Caco-2 (cell line): ENCODE data around the gene IL17RB. TPM values are rescaled to one million over a fixed set of nuclear protein-coding genes. Genes with fewer than 3 reads are reported as not detected.

Source experiments
- BruUV-seq: library from RNA; stranded (reverse); fragments of 400-500 nt; replicated peaks from 2 replicates; lab custom pipeline; 2021; lab: Mats Ljungman, UMichigan
- CTCF ChIA-PET: fragments of 300-600 bp; sonication (Branson Sonifier 250); formaldehyde crosslinking; loops from one replicate; lab custom pipeline; 2022; ENCODE audit warnings: antibody characterized with exemption; lab: Charles Lee
- POLR2A ChIA-PET: fragments of 300-600 bp; sonication (Branson Sonifier 250); formaldehyde crosslinking; loops from one replicate; lab custom pipeline; 2022; ENCODE audit warnings: antibody characterized with exemption; lab: Charles Lee
- DNase-seq, 2 experiments: peaks; one replicate each; pipeline versions ENCODE4 v3.0.0 to v3.0.0-alpha.2; 2020 to 2022
- H3K27me3 ChIP-seq: replicated peaks from 2 replicates; pipeline ENCODE4 v1.6.0; 2011; ENCODE audit warnings: low read length; ENCODE audit not compliant: control insufficient read depth, insufficient read depth
- H3K36me3 ChIP-seq: 2 replicates; pipeline ENCODE4 v1.5.1; 2011; ENCODE audit warnings: low read length; ENCODE audit not compliant: control insufficient read depth, insufficient read depth
- H3K4me1 ChIP-seq: fragments of 250-450 bp; sonication (Bioruptor Pico); 2 replicates; pipeline ENCODE4 v1.5.1; 2020; ENCODE audit warnings: mild to moderate bottlenecking
- H3K4me3 ChIP-seq: 2 replicates; pipeline ENCODE4 v1.5.1; 2011; ENCODE audit warnings: low read depth, mild to moderate bottlenecking, control low read depth, low read length
- H3K9me3 ChIP-seq: fragments of 250-450 bp; sonication (Bioruptor Pico); 2 replicates; pipeline ENCODE4 v1.5.1; 2020; ENCODE audit warnings: mild to moderate bottlenecking, moderate library complexity
- H3K27ac Mint-ChIP-seq: one replicate; pipeline ENCODE4 v1.8.0; 2022; ENCODE audit warnings: mixed read lengths; ENCODE audit not compliant: unreplicated experiment
- H3K27me3 Mint-ChIP-seq: one replicate; pipeline ENCODE4 v1.8.0; 2022; ENCODE audit warnings: mixed read lengths; ENCODE audit not compliant: insufficient read depth, unreplicated experiment
- H3K36me3 Mint-ChIP-seq: one replicate; pipeline ENCODE4 v1.8.0; 2022; ENCODE audit warnings: mild to moderate bottlenecking, mixed read lengths; ENCODE audit not compliant: insufficient read depth, unreplicated experiment
- H3K4me1 Mint-ChIP-seq: one replicate; pipeline ENCODE4 v1.8.0; 2022; ENCODE audit warnings: low read depth, mixed read lengths; ENCODE audit not compliant: unreplicated experiment
- H3K4me3 Mint-ChIP-seq: one replicate; pipeline ENCODE4 v1.8.0; 2022; ENCODE audit warnings: mild to moderate bottlenecking, moderate library complexity, mixed read lengths; ENCODE audit not compliant: unreplicated experiment
- H3K9me3 Mint-ChIP-seq: one replicate; pipeline ENCODE4 v1.8.0; 2022; ENCODE audit warnings: mixed read lengths; ENCODE audit not compliant: unreplicated experiment
- intact Hi-C: fragments of 100-400 bp; cut with micrococcal nuclease; formaldehyde crosslinking; loops from one replicate; pipeline ENCODE4 v1.10.0; 2022; ENCODE audit not compliant: unreplicated experiment
- total RNA-seq: library from RNA; stranded (reverse); gene quantifications from 2 replicates; pipeline ENCODE4 v1.2.3, GENCODE V29; 2022
- TF ChIP-seq, protein P1 (sequence below), 2 experiments: fragments of 200-600 bp in 1 of 2; IDR thresholded peaks; 1 replicate in 1 of 2; 2 replicates in 1 of 2; pipeline versions ENCODE4 v1.5.1 to v1.8.0; 2011 to 2022; ENCODE audit warnings: antibody characterized with exemption in 1 of 2, control low read depth in 1 of 2, inconsistent platforms in 1 of 2, low read depth in 1 of 2, low read length in 1 of 2, mild to moderate bottlenecking in 1 of 2, moderate library complexity in 1 of 2; ENCODE audit not compliant: insufficient read depth in 1 of 2, severe bottlenecking in 1 of 2, unreplicated experiment in 1 of 2

Gene IL17RB
- total RNA-seq, 1 experiment from 2014 or later, result 27.5 TPM

DNA sequence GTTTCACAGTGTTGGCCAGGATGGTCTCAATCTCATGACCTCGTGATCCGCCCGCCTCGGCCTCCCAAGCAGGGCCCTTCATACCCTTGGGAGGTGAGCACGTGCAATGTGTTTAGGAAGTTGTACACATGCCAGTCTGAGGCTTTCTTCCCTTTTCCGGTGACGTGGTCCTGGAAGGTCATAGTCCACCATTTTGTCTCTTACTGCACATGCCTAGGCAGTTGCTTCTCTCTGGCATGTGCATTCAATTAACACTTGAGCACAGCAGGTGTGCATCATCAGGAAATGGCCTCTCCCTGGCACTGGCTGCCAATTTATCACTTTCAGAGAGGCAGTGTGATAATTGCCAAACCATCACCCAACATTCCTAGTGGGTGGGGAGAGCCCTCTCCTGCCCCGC is 67.0 kb downstream of the IL17RB start:
- Mint-ChIP-seq H3K27ac (no peak overlapping the region), H3K4me1 (no peaks in the 10 kb centered on the region), H3K9me3 (no peaks in the 10 kb centered on the region), H3K36me3 (no peaks in the 10 kb centered on the region), H3K4me3 (no peak overlapping the region), H3K27me3 (peaks cover 13% of the 10 kb centered on the region)
- Histone ChIP-seq H3K4me3 (no peak overlapping the region), H3K9me3 (no peaks in the 10 kb centered on the region; the same call in 1 of the 2 replicates), H3K4me1 (no peaks in the 10 kb centered on the region), H3K27me3 (no peaks in the 10 kb centered on the region), H3K36me3 (no peaks in the 10 kb centered on the region)
- intact Hi-C loops, result no loop called here
- POLR2A ChIA-PET, result no interaction called here
- CTCF ChIA-PET, result no interaction called here
- BruUV-seq, result no TSS peak
- DNase-seq, result no peak
- TF ChIP-seq, protein P1, sequence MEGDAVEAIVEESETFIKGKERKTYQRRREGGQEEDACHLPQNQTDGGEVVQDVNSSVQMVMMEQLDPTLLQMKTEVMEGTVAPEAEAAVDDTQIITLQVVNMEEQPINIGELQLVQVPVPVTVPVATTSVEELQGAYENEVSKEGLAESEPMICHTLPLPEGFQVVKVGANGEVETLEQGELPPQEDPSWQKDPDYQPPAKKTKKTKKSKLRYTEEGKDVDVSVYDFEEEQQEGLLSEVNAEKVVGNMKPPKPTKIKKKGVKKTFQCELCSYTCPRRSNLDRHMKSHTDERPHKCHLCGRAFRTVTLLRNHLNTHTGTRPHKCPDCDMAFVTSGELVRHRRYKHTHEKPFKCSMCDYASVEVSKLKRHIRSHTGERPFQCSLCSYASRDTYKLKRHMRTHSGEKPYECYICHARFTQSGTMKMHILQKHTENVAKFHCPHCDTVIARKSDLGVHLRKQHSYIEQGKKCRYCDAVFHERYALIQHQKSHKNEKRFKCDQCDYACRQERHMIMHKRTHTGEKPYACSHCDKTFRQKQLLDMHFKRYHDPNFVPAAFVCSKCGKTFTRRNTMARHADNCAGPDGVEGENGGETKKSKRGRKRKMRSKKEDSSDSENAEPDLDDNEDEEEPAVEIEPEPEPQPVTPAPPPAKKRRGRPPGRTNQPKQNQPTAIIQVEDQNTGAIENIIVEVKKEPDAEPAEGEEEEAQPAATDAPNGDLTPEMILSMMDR (IDR thresholded peaks at IDR 0.05; ENCODE audit: insufficient read depth in 1 of 2, low read depth in 1 of 2, low read length in 1 of 2, severe bottlenecking in 1 of 2, unreplicated experiment in 1 of 2), result no peak

Other genes starting within 250 kb of the IL17RB start
- gene CHDH, start 149 bp upstream of the IL17RB start, total RNA-seq, result 30.5 and 32.4 TPM in 2 replicates
- 34.4 and 35.2 TPM in 2 replicates for gene ACTR8, start 35.6 kb downstream of the IL17RB start, total RNA-seq
- gene SELENOK, start 45.3 kb downstream of the IL17RB start, total RNA-seq, result 51.5 and 56.6 TPM in 2 replicates